B cell (primary cell): ENCODE data around the gene PUM2.

Source experiments
- CTCF ChIP-seq: fragments of 200-600 bp; IDR thresholded peaks from one replicate; pipeline ENCODE4 v1.8.0; 2022; ENCODE audit warnings: antibody characterized with exemption, mild to moderate bottlenecking
- EZH2 ChIP-seq: IDR thresholded peaks from 2 replicates; pipeline ENCODE4 v1.6.1; 2012; ENCODE audit warnings: borderline replicate concordance, low read depth, mild to moderate bottlenecking, moderate library complexity, low read length; ENCODE audit not compliant: insufficient read depth, poor library complexity, severe bottlenecking

GRCh38 chr2:20396356-20397000 lies 45.8 kb upstream of the PUM2 start:
- no peak for TF ChIP-seq EZH2
- TF ChIP-seq CTCF: no peak
